Gastrocnemius medialis (tissue), 4 donors: ENCODE measurements around the gene SRP68. TPM values are rescaled to one million over a fixed set of nuclear protein-coding genes. Genes with fewer than 3 reads are reported as not detected.

Experiments
- ATAC-seq, 2 donors: fragments of 150-250 bp; one replicate each; pipeline ENCODE4 v1.9.1; 2016
- DNase-seq, 2 donors: peaks; one replicate each; pipeline ENCODE4 v3.0.0-alpha.2; 2019
- H3K27ac ChIP-seq, 4 donors: fragments of 200-600 bp; sonication (generic); 1 replicate in 1 of 4; 2 replicates in 3 of 4; pipeline ENCODE4 v1.5.1; 2016 to 2018; ENCODE audit warnings: mild to moderate bottlenecking in 2 of 4, moderate library complexity in 1 of 4
- H3K27me3 ChIP-seq, 3 donors: fragments of 200-600 bp; sonication (generic) in 2 of 3; 1 replicate in 1 of 3; 2 replicates in 2 of 3; pipeline versions ENCODE4 v1.5.1 to v1.6.0; 2016 to 2019; ENCODE audit warnings: mild to moderate bottlenecking in 1 of 3, moderate library complexity in 1 of 3
- H3K36me3 ChIP-seq, 2 donors: fragments of 200-600 bp; sonication (generic) in 1 of 2; one replicate each; pipeline ENCODE4 v1.5.1; 2017 to 2018
- H3K4me1 ChIP-seq, 2 donors: fragments of 200-600 bp; sonication (generic) in 1 of 2; one replicate each; pipeline ENCODE4 v1.5.1; 2016 to 2017; ENCODE audit warnings: mild to moderate bottlenecking in 2 of 2
- H3K4me3 ChIP-seq, 4 donors: fragments of 200-600 bp; sonication (generic) in 3 of 4; 1 replicate in 1 of 4; 2 replicates in 3 of 4; pipeline ENCODE4 v1.5.1; 2016 to 2019; ENCODE audit warnings: mild to moderate bottlenecking in 2 of 4
- H3K9me3 ChIP-seq, 3 donors: fragments of 200-600 bp; sonication (generic) in 2 of 3; 1 replicate in 1 of 3; 2 replicates in 2 of 3; pipeline ENCODE4 v1.5.1; 2016 to 2019
- POLR2A ChIP-seq, 2 donors: fragments of 450-650 bp; IDR thresholded peaks; one replicate each; pipeline ENCODE4 v1.6.1; 2017; ENCODE audit warnings: antibody characterized with exemption in 2 of 2, mild to moderate bottlenecking in 2 of 2, moderate library complexity in 2 of 2
- in situ Hi-C, 4 donors: fragments of 200-750 bp; cut with MboI; loops; one replicate each; pipeline versions ENCODE4 v1.15.0 to v1.8.0; 2017; ENCODE audit warnings: low sequenced_read_pairs in 4 of 4
- intact Hi-C: fragments of 100-400 bp; cut with DNase I; formaldehyde crosslinking; loops from one replicate; pipeline ENCODE4 v1.15.1; 2023; ENCODE audit warnings: low total_unique reads
- total RNA-seq, 4 donors: library from RNA; depleted of rRNA; stranded (reverse); fragments of >200 nt; gene quantifications; one replicate each; pipeline versions ENCODE4 v1.1.0 to v1.2.3, GENCODE V29; 2016
- TF ChIP-seq, protein P1 (sequence below), 5 experiments: fragments of 450-650 bp in 3 of 5; fragments of 200-600 bp in 2 of 5; sonication (generic) in 2 of 5; IDR thresholded peaks in 4 of 5; conservative IDR thresholded peaks in 1 of 5; 1 replicate in 4 of 5; 2 replicates in 1 of 5; pipeline ENCODE4 v1.5.1; 2016 to 2019; ENCODE audit warnings: antibody characterized with exemption in 5 of 5, mild to moderate bottlenecking in 3 of 5, moderate library complexity in 3 of 5

The SRP68 gene
- total RNA-seq, 4 donors from 2014 or later: 33.0 to 76.7 (median 66.7) TPM

DNA sequence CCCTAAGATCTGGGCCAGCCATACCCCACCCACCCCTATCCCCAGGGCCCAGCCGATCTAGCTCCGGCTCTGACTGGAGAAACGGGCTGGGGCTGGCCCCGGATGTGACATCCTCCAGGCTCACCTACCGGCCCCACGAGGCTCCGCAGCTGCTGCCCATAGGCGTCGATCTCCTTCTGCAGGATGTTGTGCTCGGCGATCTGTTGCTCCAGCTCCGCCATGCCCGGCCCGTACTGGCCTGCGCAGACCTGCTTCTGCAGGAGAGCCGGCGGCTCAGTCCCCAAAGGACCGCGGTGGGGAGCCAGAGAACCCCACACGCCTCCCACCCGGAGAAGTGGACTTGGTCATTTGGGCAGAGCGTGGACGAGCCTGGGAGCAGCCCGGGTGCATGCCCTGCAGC lies 50.0 kb downstream of the SRP68 start:
- ATAC-seq (no peak), DNase-seq (no peak)
- in situ Hi-C loops: no loop called here
- TF ChIP-seq, protein P1, sequence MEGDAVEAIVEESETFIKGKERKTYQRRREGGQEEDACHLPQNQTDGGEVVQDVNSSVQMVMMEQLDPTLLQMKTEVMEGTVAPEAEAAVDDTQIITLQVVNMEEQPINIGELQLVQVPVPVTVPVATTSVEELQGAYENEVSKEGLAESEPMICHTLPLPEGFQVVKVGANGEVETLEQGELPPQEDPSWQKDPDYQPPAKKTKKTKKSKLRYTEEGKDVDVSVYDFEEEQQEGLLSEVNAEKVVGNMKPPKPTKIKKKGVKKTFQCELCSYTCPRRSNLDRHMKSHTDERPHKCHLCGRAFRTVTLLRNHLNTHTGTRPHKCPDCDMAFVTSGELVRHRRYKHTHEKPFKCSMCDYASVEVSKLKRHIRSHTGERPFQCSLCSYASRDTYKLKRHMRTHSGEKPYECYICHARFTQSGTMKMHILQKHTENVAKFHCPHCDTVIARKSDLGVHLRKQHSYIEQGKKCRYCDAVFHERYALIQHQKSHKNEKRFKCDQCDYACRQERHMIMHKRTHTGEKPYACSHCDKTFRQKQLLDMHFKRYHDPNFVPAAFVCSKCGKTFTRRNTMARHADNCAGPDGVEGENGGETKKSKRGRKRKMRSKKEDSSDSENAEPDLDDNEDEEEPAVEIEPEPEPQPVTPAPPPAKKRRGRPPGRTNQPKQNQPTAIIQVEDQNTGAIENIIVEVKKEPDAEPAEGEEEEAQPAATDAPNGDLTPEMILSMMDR (IDR thresholded peaks at IDR 0.05 in 4 of 5, conservative IDR thresholded peaks at IDR 0.05 in 1 of 5): no peak
- no peak for TF ChIP-seq POLR2A (IDR thresholded peaks at IDR 0.05)
- intact Hi-C loops: no loop called here
- no peaks in the 10 kb centered on the region for H3K27me3 ChIP-seq
- H3K27ac ChIP-seq: no peak overlapping the region
- H3K4me3 ChIP-seq: no peak overlapping the region
- no peaks in the 10 kb centered on the region for H3K9me3 ChIP-seq
- H3K36me3 ChIP-seq: no peaks in the 10 kb centered on the region
- H3K4me1 ChIP-seq: no peaks in the 10 kb centered on the region

DNA sequence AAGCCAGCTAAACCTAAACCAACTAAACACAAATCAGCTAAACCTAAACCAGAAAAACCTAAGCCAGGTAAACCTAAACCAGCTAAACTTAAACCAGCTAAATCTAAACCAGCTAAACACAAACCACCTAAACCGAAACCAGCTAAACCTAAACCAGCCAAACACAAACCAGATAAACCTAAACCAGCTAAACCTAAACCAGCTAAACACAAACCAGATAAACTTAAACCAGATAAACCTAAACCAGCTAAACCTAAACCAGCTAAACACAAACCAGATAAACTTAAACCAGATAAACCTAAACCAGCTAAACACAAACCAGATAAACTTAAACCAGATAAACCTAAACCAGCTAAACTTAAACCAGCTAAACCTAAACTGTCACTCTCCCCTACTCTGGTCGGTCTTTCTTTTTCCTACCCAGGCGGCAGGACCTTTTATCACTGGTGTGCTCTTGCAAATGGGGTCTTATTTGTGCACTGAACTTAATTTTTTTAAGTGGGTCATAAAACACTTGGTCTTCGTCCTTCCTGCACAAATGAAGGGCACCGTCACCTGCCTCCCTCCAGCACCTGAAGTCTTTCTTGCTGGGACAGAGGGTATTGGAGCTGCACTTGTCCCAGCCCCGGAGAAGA lies 52.4 kb downstream of the SRP68 start:
- H3K4me3 ChIP-seq: no peak overlapping the region
- no peak for ATAC-seq
- no peak for DNase-seq
- no peaks in the 10 kb centered on the region for H3K9me3 ChIP-seq
- no peaks in the 10 kb centered on the region for H3K4me1 ChIP-seq
- H3K36me3 ChIP-seq: no peaks in the 10 kb centered on the region
- intact Hi-C loops (no loop called here), in situ Hi-C loops (loop anchor here in 1 of 4 donors (10.0 kb wide), 1 partner anchor 275 kb away; no protein-coding TSS in a partner anchor)
- TF ChIP-seq, protein P1 (IDR thresholded peaks at IDR 0.05 in 4 of 5, conservative IDR thresholded peaks at IDR 0.05 in 1 of 5): no peak
- TF ChIP-seq POLR2A (IDR thresholded peaks at IDR 0.05): no peak
- H3K27me3 ChIP-seq: no peaks in the 10 kb centered on the region
- no peak overlapping the region for H3K27ac ChIP-seq

DNA sequence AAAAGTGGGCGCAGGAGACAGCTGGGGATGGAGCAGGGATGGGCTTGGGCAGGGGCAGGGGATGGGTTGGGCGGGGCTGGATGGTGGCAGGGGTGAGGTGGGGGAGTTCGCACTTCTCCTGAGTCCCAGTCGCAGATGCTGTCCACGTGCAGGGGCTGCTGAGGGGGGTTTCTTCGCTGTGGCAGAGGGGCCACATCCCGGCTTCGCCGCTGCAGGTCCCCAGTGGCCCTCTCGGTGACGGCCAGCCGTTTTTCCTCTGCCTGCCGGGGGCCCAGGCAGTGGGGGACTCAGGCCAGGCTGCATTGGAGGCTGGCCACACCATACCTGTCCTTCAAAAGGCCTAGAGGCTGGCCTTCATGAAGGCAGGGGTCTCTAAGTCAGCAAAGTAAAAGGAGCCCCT lies 53.5 kb downstream of the SRP68 start:
- in situ Hi-C loops: loop anchor here in 1 of 4 donors (10.0 kb wide), 1 partner anchor 276 kb away; no protein-coding TSS in a partner anchor
- no peak overlapping the region for H3K27ac ChIP-seq
- DNase-seq: no peak
- no peak overlapping the region for H3K4me3 ChIP-seq
- TF ChIP-seq POLR2A (IDR thresholded peaks at IDR 0.05): no peak
- TF ChIP-seq, protein P1 (IDR thresholded peaks at IDR 0.05 in 4 of 5, conservative IDR thresholded peaks at IDR 0.05 in 1 of 5): no peak
- H3K36me3 ChIP-seq: no peaks in the 10 kb centered on the region
- H3K9me3 ChIP-seq: no peaks in the 10 kb centered on the region
- no peaks in the 10 kb centered on the region for H3K27me3 ChIP-seq
- peaks cover 0 to 3% of the 10 kb centered on the region in 2 donors for H3K4me1 ChIP-seq
- ATAC-seq: no peak
- intact Hi-C loops: no loop called here

DNA sequence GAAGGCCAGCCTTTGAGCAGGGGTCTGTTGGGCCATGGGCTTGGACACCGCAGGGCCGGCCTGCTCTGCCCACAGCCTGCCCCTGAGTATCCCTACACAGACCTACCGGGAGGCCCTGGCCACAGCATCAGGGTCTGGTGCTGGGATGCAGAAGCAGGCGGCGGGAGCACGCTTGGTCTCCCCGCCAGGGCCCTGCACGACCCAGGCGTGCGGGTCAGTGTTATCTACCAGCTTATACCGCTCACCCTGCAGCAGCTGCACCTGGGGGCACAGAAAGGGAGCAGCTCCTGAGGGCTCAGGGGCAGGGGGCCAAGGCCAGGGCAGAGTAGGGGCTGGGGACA lies 54.0 kb downstream of the SRP68 start:
- Histone ChIP-seq H3K4me1 (peaks cover 0 to 3% of the 10 kb centered on the region in 2 donors), H3K9me3 (no peaks in the 10 kb centered on the region), H3K27me3 (no peaks in the 10 kb centered on the region), H3K36me3 (no peaks in the 10 kb centered on the region), H3K4me3 (no peak overlapping the region), H3K27ac (no peak overlapping the region)
- in situ Hi-C loops: loop anchor here in 1 of 4 donors (10.0 kb wide), 1 partner anchor 276 kb away; no protein-coding TSS in a partner anchor
- TF ChIP-seq POLR2A (IDR thresholded peaks at IDR 0.05): no peak
- TF ChIP-seq, protein P1 (IDR thresholded peaks at IDR 0.05 in 4 of 5, conservative IDR thresholded peaks at IDR 0.05 in 1 of 5): no peak
- no peak for ATAC-seq
- intact Hi-C loops: no loop called here
- DNase-seq: no peak
